Ovary (tissue), 3 donors: ENCODE data around the gene MYPN.

Source experiments
- EP300 ChIP-seq: sonication (generic); formaldehyde crosslinking; IDR thresholded peaks from one replicate; pipeline ENCODE4 v1.6.1; 2017; ENCODE audit warnings: antibody characterized with exemption
- POLR2A ChIP-seq: fragments of 450-650 bp; IDR thresholded peaks from one replicate; pipeline ENCODE4 v1.6.1; 2017; ENCODE audit warnings: antibody characterized with exemption, mild to moderate bottlenecking, moderate library complexity
- TF ChIP-seq, protein P1 (sequence below), 3 donors: fragments of 450-650 bp in 2 of 3; fragments of 200-600 bp in 1 of 3; IDR thresholded peaks; one replicate each; pipeline versions ENCODE4 v1.5.1 to v1.8.0; 2016 to 2022; ENCODE audit warnings: antibody characterized with exemption in 3 of 3, mild to moderate bottlenecking in 1 of 3
- donor health status: DM: no; HTN: no; CAD: no.

DNA sequence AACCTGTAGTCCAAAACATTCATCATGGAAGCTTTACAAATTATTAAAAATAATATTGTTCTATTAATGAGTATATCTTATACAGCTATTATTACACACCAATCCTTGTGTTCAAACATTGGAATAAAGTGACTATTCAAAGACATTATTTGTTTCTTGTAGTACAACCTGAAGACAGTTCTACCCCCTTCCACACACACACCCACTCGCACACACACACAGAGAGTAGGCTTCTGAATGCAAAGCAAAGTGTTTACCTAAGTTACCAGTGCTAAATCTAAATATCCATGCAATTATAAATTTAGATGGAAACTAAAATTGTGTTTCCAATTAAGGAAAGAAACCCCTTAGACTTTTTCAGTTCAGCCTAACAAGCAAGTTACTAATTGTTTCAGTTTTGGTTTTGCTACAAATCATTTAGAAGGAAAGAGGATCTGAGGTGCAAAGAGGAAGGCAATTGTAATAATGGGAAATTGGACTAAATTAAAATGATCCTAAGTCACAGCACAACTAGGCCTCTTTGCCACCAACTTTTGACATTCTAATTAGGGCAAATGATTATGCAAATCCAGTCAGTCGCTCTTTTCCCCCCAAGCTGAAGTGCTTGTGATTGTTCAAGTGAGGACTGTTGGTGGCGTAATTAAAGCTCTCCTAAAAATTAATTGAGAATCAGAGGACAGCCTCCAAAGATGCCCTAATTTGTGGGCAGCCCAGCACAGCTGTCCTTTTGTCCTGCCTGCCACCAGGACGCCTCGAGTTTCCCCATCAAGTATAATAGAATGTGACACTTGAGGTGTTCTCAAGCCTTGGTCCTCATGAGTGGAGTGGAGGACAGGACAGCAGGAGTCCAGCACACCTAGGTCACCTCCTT is 142.6 kb downstream of the MYPN start:
- TF ChIP-seq, protein P1, sequence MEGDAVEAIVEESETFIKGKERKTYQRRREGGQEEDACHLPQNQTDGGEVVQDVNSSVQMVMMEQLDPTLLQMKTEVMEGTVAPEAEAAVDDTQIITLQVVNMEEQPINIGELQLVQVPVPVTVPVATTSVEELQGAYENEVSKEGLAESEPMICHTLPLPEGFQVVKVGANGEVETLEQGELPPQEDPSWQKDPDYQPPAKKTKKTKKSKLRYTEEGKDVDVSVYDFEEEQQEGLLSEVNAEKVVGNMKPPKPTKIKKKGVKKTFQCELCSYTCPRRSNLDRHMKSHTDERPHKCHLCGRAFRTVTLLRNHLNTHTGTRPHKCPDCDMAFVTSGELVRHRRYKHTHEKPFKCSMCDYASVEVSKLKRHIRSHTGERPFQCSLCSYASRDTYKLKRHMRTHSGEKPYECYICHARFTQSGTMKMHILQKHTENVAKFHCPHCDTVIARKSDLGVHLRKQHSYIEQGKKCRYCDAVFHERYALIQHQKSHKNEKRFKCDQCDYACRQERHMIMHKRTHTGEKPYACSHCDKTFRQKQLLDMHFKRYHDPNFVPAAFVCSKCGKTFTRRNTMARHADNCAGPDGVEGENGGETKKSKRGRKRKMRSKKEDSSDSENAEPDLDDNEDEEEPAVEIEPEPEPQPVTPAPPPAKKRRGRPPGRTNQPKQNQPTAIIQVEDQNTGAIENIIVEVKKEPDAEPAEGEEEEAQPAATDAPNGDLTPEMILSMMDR (IDR thresholded peaks at IDR 0.05): no peak
- TF ChIP-seq POLR2A: no peak
- no peak for TF ChIP-seq EP300
